ENCODE data around the gene FHAD1.

DNA sequence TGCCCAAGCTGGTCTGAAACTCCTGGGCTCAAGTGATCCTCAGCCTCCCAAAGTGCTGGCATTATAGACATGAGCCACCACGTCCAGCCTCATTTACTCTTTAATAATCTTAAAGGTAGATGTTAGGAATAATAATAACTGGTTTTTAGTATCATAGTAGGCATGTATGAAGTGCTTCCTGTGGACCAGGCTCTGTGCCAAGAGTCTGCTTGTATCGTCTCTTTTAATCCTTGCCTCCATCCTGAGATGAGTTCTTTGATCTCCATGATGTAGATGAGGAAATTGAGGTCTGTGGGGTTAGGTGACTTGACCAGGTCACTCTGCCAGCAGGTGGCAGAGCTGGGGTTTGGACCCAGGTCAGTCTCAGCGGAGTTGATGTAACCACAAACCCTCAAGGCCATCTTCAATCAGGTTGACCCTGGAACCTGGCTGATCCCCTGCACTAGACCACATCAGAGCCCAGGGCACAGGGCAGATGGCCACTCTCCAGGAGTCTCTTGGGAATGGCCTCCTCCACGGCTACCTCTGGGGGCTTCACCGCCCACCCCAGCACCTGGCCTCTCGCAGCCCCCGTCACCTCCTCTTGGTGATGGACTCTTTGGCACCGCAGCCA lies 173.9 kb downstream of the FHAD1 start:
- TF ChIP-seq CTCF (IDR thresholded peaks at IDR 0.05) (peak in 3 of 4 donors; percentile 26 to 55 (median 39)), POLR2A (IDR thresholded peaks at IDR 0.05) (no peak)

All from right lobe of liver (tissue), 4 donors.